NB4 (cell line): Measurements from ENCODE around the gene PMF1.

Experiments
- DNase-seq: peaks from one replicate; pipeline ENCODE4 v3.0.0; 2010; ENCODE audit warnings: low read depth
- H3K4me3 ChIP-seq: one replicate; pipeline ENCODE4 v1.5.1; 2011; ENCODE audit warnings: mild to moderate bottlenecking, low read depth, low read length, moderate library complexity
- CTCF ChIP-seq: IDR thresholded peaks from one replicate; pipeline ENCODE4 v1.5.1; 2012; ENCODE audit warnings: low read depth, low read length
- MAX ChIP-seq: IDR thresholded peaks from 2 replicates; pipeline ENCODE4 v1.6.1; 2011; ENCODE audit warnings: low read depth, low read length
- MYC ChIP-seq: IDR thresholded peaks from 2 replicates; pipeline ENCODE4 v1.6.1; 2011; ENCODE audit warnings: low read depth, low read length
- POLR2A ChIP-seq: IDR thresholded peaks from 2 replicates; pipeline ENCODE4 v1.6.1; 2011; ENCODE audit warnings: mild to moderate bottlenecking; ENCODE audit not compliant: insufficient read length; ENCODE audit errors: extremely low read depth

PMF1 gene

GRCh38 chr1:156232201-156232894, 19.5 kb downstream of the PMF1 start:
- no peak overlapping the region for H3K4me3 ChIP-seq
- TF ChIP-seq MAX (no peak), POLR2A (no peak), CTCF (no peak), MYC (no peak)
- DNase-seq, result peak; percentile 33

GRCh38 chr1:156233426-156234127, 20.8 kb downstream of the PMF1 start:
- no peak for DNase-seq
- no peak overlapping the region for H3K4me3 ChIP-seq
- TF ChIP-seq CTCF (no peak), MAX (no peak), POLR2A (no peak), MYC (no peak)

DNA sequence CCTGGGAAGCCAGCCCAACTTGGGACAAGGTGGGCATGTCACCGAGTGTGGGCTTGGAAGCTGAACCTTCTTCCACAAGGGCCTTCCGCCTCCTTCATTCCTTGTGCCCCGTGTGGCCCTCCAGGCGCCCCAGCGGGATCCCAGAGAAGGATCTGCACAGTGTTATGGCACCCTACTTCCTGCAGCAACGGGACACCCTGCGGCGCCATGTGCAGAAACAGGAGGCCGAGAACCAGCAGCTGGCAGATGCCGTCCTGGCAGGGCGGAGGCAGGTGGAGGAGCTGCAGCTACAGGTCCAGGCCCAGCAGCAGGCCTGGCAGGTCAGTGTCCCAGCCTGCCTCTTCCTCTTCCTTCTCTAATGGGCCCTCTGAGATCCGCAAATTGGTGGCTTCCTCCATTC, 23.4 kb downstream of the PMF1 start:
- H3K4me3 ChIP-seq, result no peak overlapping the region
- TF ChIP-seq CTCF, result no peak
- no peak for TF ChIP-seq MAX
- no peak for TF ChIP-seq MYC
- TF ChIP-seq POLR2A, result no peak
- DNase-seq, result no peak

DNA sequence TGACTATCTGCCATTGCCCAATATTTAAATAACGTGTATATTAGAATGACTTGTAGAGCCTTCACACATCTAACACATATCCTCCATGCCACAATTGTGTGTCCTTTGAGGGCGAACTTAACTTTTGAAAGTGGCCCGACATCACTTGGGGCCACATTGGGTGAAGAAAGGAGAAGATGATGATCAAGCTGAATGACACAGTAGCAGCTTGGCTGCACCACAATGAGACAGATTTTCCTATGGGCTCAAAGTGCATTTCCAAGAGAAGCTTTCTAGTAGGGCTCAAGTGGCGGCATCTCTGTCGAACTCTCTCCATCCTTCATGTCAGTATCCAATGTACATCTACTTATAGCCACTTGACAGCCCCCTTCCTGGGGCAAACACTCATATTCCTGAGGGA, 25.4 kb downstream of the PMF1 start:
- DNase-seq, result no peak
- H3K4me3 ChIP-seq, result no peak overlapping the region
- TF ChIP-seq MYC, result no peak
- TF ChIP-seq MAX, result no peak
- no peak for TF ChIP-seq POLR2A
- no peak for TF ChIP-seq CTCF

DNA sequence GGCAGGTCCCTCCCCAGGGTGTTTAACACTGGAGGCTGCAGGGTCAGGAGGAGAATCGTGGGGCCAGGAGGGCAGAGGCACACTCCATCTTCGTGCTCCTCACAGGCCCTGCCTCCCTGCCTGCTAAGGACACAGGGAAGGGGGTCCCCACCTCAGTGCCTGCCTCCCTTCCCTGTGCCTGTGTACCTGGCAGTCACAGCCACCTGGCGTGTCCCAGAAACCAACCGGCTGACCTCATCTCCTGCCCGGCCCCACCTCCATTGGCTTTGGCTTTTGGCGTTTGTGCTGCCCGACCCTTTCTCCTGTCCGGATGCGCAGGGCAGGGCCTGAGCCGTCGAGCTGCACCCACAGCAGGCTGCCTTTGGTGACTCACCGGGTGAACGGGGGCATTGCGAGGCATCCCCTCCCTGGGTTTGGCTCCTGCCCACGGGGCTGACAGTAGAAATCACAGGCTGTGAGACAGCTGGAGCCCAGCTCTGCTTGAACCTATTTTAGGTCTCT, 28.6 kb downstream of the PMF1 start:
- TF ChIP-seq MYC (no peak), POLR2A (no peak), CTCF (no peak), MAX (no peak)
- no peak overlapping the region for H3K4me3 ChIP-seq
- DNase-seq, result peak; percentile 56
